ENCODE results near the gene CDK13. TPM values are rescaled to one million over a fixed set of nuclear protein-coding genes. Genes with fewer than 3 reads are reported as not detected.

Gene CDK13
- total and polyA plus RNA-seq, 2 donors (not counting 3 experiments of a cell fraction or from before 2014, with no cell fraction given) = 24.5 to 56.7 TPM

GRCh38 chr7:39948375-39948955 is 1.6 kb upstream of the CDK13 start:
- Histone ChIP-seq H3K4me3 (replicated peaks in 1 of 3; ENCODE audit: insufficient read depth in 1 of 3, low read depth in 1 of 3, low read length in 3 of 3) (peak overlapping the region; percentile 0 to 76 (median 73)), H2AFZ (ENCODE audit: low read depth, low read length) (no peak overlapping the region), H3K27me3 (ENCODE audit: control insufficient read depth in 2 of 2, insufficient read depth in 2 of 2, low read length in 2 of 2) (no peaks in the 10 kb centered on the region), H3K36me3 (ENCODE audit: control insufficient read depth in 2 of 2, extremely low read depth in 1 of 2, insufficient read depth in 2 of 2, low read length in 2 of 2) (no peaks in the 10 kb centered on the region), H3K4me2 (ENCODE audit: insufficient read depth, low read length) (peak overlapping the region; percentile 73), H3K27ac (ENCODE audit: insufficient read depth, low read depth, low read length) (peak overlapping the region; percentile 81), H3K79me2 (ENCODE audit: control insufficient read depth, insufficient read depth, low read length) (peaks cover 33% of the 10 kb centered on the region), H4K20me1 (replicated peaks; ENCODE audit: control insufficient read depth, extremely low read depth, insufficient read depth, low read length) (peaks cover 4% of the 10 kb centered on the region), H3K4me1 (ENCODE audit: control insufficient read depth, extremely low read depth, insufficient read depth, low read length) (peaks cover 13% of the 10 kb centered on the region), H3K9me1 (replicated peaks; ENCODE audit: control insufficient read depth, extremely low read depth, insufficient read depth, low read length) (no peaks in the 10 kb centered on the region), H3K9me3 (replicated peaks; ENCODE audit: control insufficient read depth, insufficient read depth, low read length) (no peaks in the 10 kb centered on the region), H3K9ac (replicated peaks; ENCODE audit: extremely low read depth, insufficient read depth, low read length) (peak overlapping the region; percentile 83)
- CTCF ChIA-PET = interaction anchor here (0.9 to 5.9 kb wide), 4 partner anchors 11 to 103 kb away, joined by 3 to 62 read pairs (median 11); no protein-coding TSS in a partner anchor
- POLR2A ChIA-PET = no interaction called here
- BruUV-seq (replicated peaks) = no TSS peak
- FAIRE-seq (no peak), DNase-seq (ENCODE audit: low read depth, low spot score) (no peak)
- no peak for TF ChIP-seq POLR2AphosphoS5 (IDR thresholded peaks at IDR 0.05; ENCODE audit: insufficient read depth, low read depth, low read length)
- TF ChIP-seq FOS (IDR thresholded peaks at IDR 0.05; ENCODE audit: borderline replicate concordance, insufficient read depth, low read length) = no peak
- no peak for TF ChIP-seq EZH2 (IDR thresholded peaks at IDR 0.05; ENCODE audit: borderline replicate concordance, low read depth, low read length, severe bottlenecking)
- no peak for TF ChIP-seq GATA2 (IDR thresholded peaks at IDR 0.05; ENCODE audit: insufficient read depth, insufficient read length, low read depth, low read length)
- no peak for TF ChIP-seq MAX (IDR thresholded peaks at IDR 0.05; ENCODE audit: insufficient read depth, insufficient read length)
- intact Hi-C loops (cut with micrococcal nuclease) (loop anchor here (5.0 to 10.0 kb wide), 4 partner anchors 321 to 1756 kb away; partner anchors contain the start of genes INHBA and YAE1), dilution Hi-C loops (cut with MboI; ENCODE audit: extremely low pct_ligation_motif_present, low sequenced_read_pairs) (no loop called here)
